ENCODE measurements around the gene KRTAP10-6.
"Not testable (repeated sequence)": the region's sequence is repeated elsewhere in the genome, so short reads cannot be mapped to it uniquely, and the experiment has no call there.

KRTAP10-6 gene

GRCh38 chr21:44598061-44598460 is 5.8 kb upstream of the KRTAP10-6 start:
- no peak for DNase-seq

GRCh38 chr21:44596068-44596725 is 3.9 kb upstream of the KRTAP10-6 start:
- DNase-seq = no peak

- no peak for DNase-seq
Measured at GRCh38 chr21:44595524-44595923, 3.2 kb upstream of the KRTAP10-6 start.

GRCh38 chr21:44594406-44594916 is 2.2 kb upstream of the KRTAP10-6 start:
- no peak for DNase-seq

- DNase-seq = no peak
Measured at GRCh38 chr21:44593598-44594405, 1.5 kb upstream of the KRTAP10-6 start.

GRCh38 chr21:44591801-44592130 is 539 bp downstream of the KRTAP10-6 start:
- not testable (repeated sequence) for DNase-seq

- not testable (repeated sequence) for DNase-seq
Measured at GRCh38 chr21:44590897-44591800, 1.2 kb downstream of the KRTAP10-6 start.

- DNase-seq = no peak
Measured at GRCh38 chr21:44590311-44590721, 2.0 kb downstream of the KRTAP10-6 start.

- no peak for DNase-seq
Measured at GRCh38 chr21:44589586-44590305, 2.6 kb downstream of the KRTAP10-6 start.

- DNase-seq = no peak
Measured at GRCh38 chr21:44589094-44589493, 3.2 kb downstream of the KRTAP10-6 start.

- no peak for DNase-seq
Measured at GRCh38 chr21:44585892-44586291, 6.4 kb downstream of the KRTAP10-6 start.

GRCh38 chr21:44583800-44584147 is 8.5 kb downstream of the KRTAP10-6 start:
- no peak for DNase-seq

GRCh38 chr21:44583089-44583799 is 9.1 kb downstream of the KRTAP10-6 start:
- DNase-seq = no peak

- no peak for DNase-seq
Measured at GRCh38 chr21:44582055-44582454, 10.2 kb downstream of the KRTAP10-6 start.

- no peak for DNase-seq
Measured at GRCh38 chr21:44581158-44581557, 11.1 kb downstream of the KRTAP10-6 start.

GRCh38 chr21:44580231-44580821 is 12.0 kb downstream of the KRTAP10-6 start, which contains the start of gene KRTAP10-5:
KRTAP10-5 (minus strand) TSS chr21:44580604; CDS start chr21:44580578, 26 bp downstream.
- not testable (repeated sequence) for DNase-seq

GRCh38 chr21:44579833-44580144 is 12.5 kb downstream of the KRTAP10-6 start:
- no peak for DNase-seq

- DNase-seq = no peak
Measured at GRCh38 chr21:44579056-44579832, 13.1 kb downstream of the KRTAP10-6 start.

GRCh38 chr21:44578371-44579055 is 13.8 kb downstream of the KRTAP10-6 start:
- no peak for DNase-seq

GRCh38 chr21:44576025-44576420 is 16.3 kb downstream of the KRTAP10-6 start:
- no peak for DNase-seq
